ENCODE measurements around the gene DYNLL2.
A peak's percentile ranks its signal among the peaks of the same experiment; 100 is the strongest.

The DYNLL2 gene

DNA sequence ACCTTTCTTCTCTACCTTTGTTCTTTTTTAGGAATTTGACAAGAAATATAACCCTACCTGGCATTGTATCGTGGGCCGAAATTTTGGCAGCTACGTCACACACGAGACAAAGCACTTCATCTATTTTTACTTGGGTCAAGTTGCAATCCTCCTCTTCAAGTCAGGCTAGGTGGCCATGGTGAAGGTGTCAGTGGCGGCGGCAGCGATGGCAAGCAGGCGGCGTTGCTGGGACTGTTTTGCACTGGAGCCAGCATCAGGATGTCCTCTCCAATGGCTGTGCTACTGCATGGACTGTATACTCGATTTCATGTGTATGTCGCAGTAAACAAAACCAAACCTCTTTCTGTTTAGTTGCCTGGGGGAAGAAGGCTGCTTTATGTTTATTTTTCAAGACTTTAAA, 5.9 kb downstream of the DYNLL2 start:
- DNase-seq (ENCODE audit: low read depth), result no peak

DNA sequence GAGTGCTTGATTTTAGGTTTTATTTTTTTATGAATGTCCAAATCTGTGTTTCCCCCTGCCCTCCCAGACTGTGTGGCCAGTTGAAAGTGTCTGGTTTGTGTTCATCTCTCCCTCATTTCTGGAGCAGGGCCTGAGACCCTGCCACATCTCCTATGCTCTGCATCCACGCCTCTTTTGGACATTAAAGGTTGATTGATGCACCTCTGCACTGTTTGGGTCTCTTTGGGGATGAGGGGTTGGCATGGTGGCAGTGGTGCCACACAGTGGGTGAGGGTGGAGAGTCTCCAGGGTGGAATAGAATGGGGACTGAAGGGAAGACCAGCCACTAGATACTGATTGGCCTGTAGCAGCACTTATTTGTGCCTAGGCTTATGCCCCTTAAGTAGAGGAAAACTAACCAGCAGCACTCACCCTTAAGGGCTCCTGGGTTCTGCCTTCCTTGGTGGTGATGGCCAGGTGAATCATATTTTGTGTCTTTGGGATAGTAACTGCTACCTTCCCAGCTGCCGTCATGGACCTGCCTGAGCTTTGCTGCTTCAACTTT, 7.9 kb downstream of the DYNLL2 start:
- TF ChIP-seq, protein P1, sequence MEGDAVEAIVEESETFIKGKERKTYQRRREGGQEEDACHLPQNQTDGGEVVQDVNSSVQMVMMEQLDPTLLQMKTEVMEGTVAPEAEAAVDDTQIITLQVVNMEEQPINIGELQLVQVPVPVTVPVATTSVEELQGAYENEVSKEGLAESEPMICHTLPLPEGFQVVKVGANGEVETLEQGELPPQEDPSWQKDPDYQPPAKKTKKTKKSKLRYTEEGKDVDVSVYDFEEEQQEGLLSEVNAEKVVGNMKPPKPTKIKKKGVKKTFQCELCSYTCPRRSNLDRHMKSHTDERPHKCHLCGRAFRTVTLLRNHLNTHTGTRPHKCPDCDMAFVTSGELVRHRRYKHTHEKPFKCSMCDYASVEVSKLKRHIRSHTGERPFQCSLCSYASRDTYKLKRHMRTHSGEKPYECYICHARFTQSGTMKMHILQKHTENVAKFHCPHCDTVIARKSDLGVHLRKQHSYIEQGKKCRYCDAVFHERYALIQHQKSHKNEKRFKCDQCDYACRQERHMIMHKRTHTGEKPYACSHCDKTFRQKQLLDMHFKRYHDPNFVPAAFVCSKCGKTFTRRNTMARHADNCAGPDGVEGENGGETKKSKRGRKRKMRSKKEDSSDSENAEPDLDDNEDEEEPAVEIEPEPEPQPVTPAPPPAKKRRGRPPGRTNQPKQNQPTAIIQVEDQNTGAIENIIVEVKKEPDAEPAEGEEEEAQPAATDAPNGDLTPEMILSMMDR (conservative IDR thresholded peaks at IDR 0.05; ENCODE audit: control insufficient read depth, insufficient read depth, low read depth, low read length), result no peak
- DNase-seq (ENCODE audit: low read depth), result no peak
- no peak overlapping the region for H3K4me3 ChIP-seq (ENCODE audit: control insufficient read depth, low read depth, low read length)

More for the DNA sequence above, 5.9 kb downstream of the DYNLL2 start:
- no peak overlapping the region for H3K4me3 ChIP-seq (ENCODE audit: control insufficient read depth, low read depth, low read length)
- TF ChIP-seq, protein P1 (conservative IDR thresholded peaks at IDR 0.05; ENCODE audit: control insufficient read depth, insufficient read depth, low read depth, low read length), result no peak

DNA sequence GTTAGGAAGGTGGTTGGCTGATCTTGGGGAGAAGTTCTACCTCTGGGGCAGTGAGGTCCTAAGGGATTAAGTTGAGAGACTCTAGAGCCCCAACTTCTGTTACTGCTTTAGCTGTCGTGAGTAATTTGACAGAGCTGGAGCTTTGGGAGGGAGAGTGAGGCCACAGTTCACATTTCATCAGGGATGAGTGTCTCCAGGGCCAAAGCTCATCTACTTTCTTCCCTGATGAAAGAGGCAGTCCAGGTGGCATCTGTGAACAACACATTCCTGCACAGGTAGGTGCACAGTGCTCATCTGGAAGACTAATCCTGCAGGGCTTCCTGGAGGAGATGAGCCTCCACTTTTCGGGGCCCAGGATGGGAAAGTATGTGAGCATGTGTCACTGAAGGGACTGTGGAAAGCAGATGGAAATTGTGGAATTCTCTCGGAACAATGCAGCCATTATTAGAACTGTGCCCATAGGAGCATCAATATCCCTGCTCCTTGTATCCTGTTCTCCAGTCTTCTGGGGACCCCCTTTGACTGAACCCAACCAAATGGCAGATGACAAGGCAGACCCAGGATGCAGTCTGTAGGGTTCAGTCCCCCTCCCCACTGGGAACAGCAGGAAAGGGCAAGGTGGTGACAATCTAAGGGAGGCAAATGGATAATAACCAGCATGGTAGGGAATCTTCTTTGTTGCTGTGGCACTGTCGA, 9.0 kb downstream of the DYNLL2 start:
- TF ChIP-seq, protein P1 (conservative IDR thresholded peaks at IDR 0.05; ENCODE audit: control insufficient read depth, insufficient read depth, low read depth, low read length), result no peak
- H3K4me3 ChIP-seq (ENCODE audit: control insufficient read depth, low read depth, low read length), result no peak overlapping the region
- no peak for DNase-seq (ENCODE audit: low read depth)

DNA sequence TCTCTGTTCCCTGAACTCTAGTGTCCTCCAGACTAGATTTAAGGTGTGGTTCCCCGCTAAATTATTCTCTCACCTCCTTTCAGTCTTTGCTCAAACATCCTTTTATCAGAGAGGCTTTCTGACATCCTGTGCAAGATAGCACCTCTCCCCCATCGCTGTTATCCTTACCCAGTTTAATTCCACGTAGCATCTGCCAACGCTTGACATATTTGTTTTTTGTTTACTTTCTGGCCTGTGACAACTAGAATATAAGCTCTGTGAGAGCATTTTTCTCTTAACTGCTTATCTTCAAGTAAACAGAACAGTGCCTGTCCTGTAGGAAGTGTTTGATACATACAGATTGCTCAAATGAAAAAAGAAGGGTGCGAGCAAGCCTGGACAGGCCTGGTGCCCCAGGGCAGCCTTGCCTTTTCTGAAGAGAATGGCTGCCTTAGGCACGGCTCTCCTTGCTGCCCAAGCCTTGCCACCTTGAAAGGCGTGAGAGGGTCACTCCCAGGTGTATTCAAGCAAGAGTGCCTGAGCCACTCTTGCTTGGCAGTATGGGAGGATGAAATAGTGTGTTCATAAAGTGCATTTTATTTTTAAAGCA, 9.7 kb downstream of the DYNLL2 start:
- no peak for DNase-seq (ENCODE audit: low read depth)
- no peak overlapping the region for H3K4me3 ChIP-seq (ENCODE audit: control insufficient read depth, low read depth, low read length)
- TF ChIP-seq, protein P1 (conservative IDR thresholded peaks at IDR 0.05; ENCODE audit: control insufficient read depth, insufficient read depth, low read depth, low read length), result no peak

DNA sequence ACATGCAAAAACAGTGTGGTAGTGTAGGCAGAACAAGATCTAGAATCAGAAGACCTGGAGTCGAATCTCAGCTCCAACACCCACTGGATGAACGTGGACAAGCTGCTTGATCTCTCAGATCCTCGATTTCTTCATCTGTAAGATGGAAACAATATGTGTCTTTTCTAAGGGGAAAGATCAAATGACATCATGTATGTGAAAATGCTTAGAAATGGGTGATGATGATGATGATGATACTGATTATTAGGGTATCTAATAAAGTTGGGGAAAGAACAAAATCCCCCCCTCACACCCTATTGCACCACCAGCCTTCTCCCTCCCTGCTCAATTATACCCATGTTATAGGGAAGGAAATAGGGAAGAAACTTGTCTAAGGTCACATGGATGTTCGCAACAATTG, 10.9 kb downstream of the DYNLL2 start:
- TF ChIP-seq, protein P1 (conservative IDR thresholded peaks at IDR 0.05; ENCODE audit: control insufficient read depth, insufficient read depth, low read depth, low read length), result no peak
- H3K4me3 ChIP-seq (ENCODE audit: control insufficient read depth, low read depth, low read length), result no peak overlapping the region
- DNase-seq (ENCODE audit: low read depth), result no peak

DNA sequence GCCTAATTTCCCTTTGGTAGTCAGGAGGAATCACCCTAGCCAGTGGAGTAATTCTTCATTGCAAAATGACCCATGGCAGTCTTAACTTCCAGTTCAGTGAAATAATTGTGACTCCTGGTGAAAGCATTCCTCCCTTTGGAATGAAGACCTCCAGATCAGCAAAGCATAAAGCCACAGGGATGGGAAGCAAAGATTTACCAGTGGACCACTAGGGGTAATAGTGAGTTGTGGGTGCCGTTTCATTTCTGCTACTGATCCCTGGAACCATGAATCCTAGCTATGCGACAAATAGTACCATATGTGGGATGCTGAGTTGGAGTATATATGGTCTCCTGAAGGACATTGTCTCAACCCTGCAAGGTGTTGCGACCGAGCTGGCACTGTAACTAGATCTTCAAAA, 13.7 kb downstream of the DYNLL2 start:
- DNase-seq (ENCODE audit: low read depth), result no peak
- TF ChIP-seq, protein P1 (conservative IDR thresholded peaks at IDR 0.05; ENCODE audit: control insufficient read depth, insufficient read depth, low read depth, low read length), result peak; percentile 22
- no peak overlapping the region for H3K4me3 ChIP-seq (ENCODE audit: control insufficient read depth, low read depth, low read length)
